CD4-positive, alpha-beta T cell treated with Interleukin-2 at 100 ng/mL for 4 hours (primary cell): ENCODE results near the gene UBE2J2.
A peak's percentile ranks its signal among the peaks of the same experiment; 100 is the strongest.
"Not testable (repeated sequence)": the region's sequence is repeated elsewhere in the genome, so short reads cannot be mapped to it uniquely, and the experiment has no call there.

Experiments
- DNase-seq: peaks from one replicate; pipeline ENCODE4 v3.0.0-alpha.2; 2020; ENCODE audit warnings: low spot score

UBE2J2 gene

GRCh38 chr1:1273512-1274298, at the start of gene UBE2J2:
Gene UBE2J2, minus strand, starts transcription at chr1:1273854. Its CDS starts 5,862 bp downstream, at chr1:1267992.
- peak; percentile 91 for DNase-seq

- DNase-seq, result no peak
Measured at GRCh38 chr1:1322952-1323351, 49.3 kb upstream of the UBE2J2 start.

- DNase-seq, result no peak
Measured at GRCh38 chr1:1322418-1322817, 48.8 kb upstream of the UBE2J2 start.

- no peak for DNase-seq
Measured at GRCh38 chr1:1321477-1321876, 47.8 kb upstream of the UBE2J2 start.

- DNase-seq, result no peak
Measured at GRCh38 chr1:1320666-1321448, 47.2 kb upstream of the UBE2J2 start.

- DNase-seq, result no peak
Measured at GRCh38 chr1:1319646-1319941, 45.9 kb upstream of the UBE2J2 start.

- no peak for DNase-seq
Measured at GRCh38 chr1:1318777-1319645, 45.4 kb upstream of the UBE2J2 start.

GRCh38 chr1:1318131-1318652, 44.5 kb upstream of the UBE2J2 start:
- DNase-seq, result no peak

- DNase-seq, result no peak
Measured at GRCh38 chr1:1317420-1317819, 43.8 kb upstream of the UBE2J2 start.

- not testable (repeated sequence) for DNase-seq
Measured at GRCh38 chr1:1316199-1316598, 42.5 kb upstream of the UBE2J2 start.

- no peak for DNase-seq
Measured at GRCh38 chr1:1315435-1315954, 41.8 kb upstream of the UBE2J2 start.

GRCh38 chr1:1314678-1315335, 41.2 kb upstream of the UBE2J2 start:
- DNase-seq, result no peak

- DNase-seq, result no peak
Measured at GRCh38 chr1:1314237-1314586, 40.6 kb upstream of the UBE2J2 start.

GRCh38 chr1:1313500-1314236, 40.0 kb upstream of the UBE2J2 start:
- DNase-seq, result no peak

- DNase-seq, result no peak
Measured at GRCh38 chr1:1312450-1313314, 39.0 kb upstream of the UBE2J2 start.

GRCh38 chr1:1311107-1312104, 37.8 kb upstream of the UBE2J2 start:
- DNase-seq, result no peak

GRCh38 chr1:1310476-1311053, 36.9 kb upstream of the UBE2J2 start:
- no peak for DNase-seq

GRCh38 chr1:1310109-1310385, 36.4 kb upstream of the UBE2J2 start:
- no peak for DNase-seq
